Activated naive CD8-positive, alpha-beta T cell (primary cell): Measurements from ENCODE around the gene TSEN15.
"Not testable (repeated sequence)": the region's sequence is repeated elsewhere in the genome, so short reads cannot be mapped to it uniquely, and the experiment has no call there.

Experiments
- H3K27ac Mint-ChIP-seq: one replicate; pipeline ENCODE4 v1.8.0; 2021; ENCODE audit warnings: mixed read lengths
- H3K27me3 Mint-ChIP-seq: one replicate; pipeline ENCODE4 v1.8.0; 2021; ENCODE audit warnings: mixed read lengths
- H3K36me3 Mint-ChIP-seq: one replicate; pipeline ENCODE4 v1.8.0; 2021; ENCODE audit warnings: mixed read lengths
- H3K4me1 Mint-ChIP-seq: one replicate; pipeline ENCODE4 v1.8.0; 2021; ENCODE audit warnings: low read depth, mixed read lengths
- H3K4me3 Mint-ChIP-seq: one replicate; pipeline ENCODE4 v1.8.0; 2021; ENCODE audit warnings: mild to moderate bottlenecking, mixed read lengths
- H3K9me3 Mint-ChIP-seq: one replicate; pipeline ENCODE4 v1.8.0; 2021; ENCODE audit warnings: low read depth, mixed read lengths

TSEN15 gene

DNA sequence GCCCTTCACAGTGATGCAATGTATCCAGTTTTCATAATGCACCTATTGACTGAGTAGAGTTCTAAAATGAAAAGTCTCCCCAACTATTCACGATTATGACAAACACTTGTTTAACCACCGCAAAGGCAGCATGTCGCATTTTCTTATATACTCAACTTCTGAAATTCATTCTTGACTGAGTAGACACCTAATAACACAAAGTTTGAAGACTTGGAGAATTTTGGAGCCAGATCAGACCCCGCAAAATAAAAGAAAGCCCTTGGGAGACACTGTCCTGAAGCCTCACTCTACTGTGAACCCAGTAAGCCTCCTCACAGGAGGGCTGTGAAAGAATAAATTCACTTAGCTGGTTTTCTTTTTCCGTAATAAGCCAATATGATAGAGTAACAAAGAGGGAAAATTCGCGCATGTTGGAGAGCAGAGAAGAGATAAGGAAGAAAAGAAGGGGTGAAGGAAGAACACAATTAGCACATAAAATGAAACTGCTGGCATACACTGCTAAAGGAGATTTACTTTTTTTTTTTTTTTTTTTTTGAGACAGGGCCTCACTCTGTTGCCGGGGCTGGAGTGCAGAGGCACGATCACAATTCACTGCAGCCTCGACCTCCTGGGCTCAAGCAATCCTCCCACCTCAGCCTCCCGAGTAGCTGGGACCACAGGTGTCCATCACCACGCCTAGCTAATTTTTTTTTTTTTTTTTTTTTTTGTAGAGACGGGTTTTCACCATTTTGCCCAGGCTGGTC lies 13.5 kb upstream of the TSEN15 start:
- H3K27me3 Mint-ChIP-seq: peaks cover 46% of the 10 kb centered on the region
- H3K27ac Mint-ChIP-seq: no peak overlapping the region

GRCh38 chr1:184039126-184039525 lies 12.4 kb upstream of the TSEN15 start:
- peaks cover 6% of the 10 kb centered on the region for H3K36me3 Mint-ChIP-seq
- H3K27ac Mint-ChIP-seq: no peak overlapping the region
- peaks cover 13% of the 10 kb centered on the region for H3K4me1 Mint-ChIP-seq
- peak overlapping the region; percentile 52 for H3K4me3 Mint-ChIP-seq
- H3K27me3 Mint-ChIP-seq: peaks cover 54% of the 10 kb centered on the region
- no peaks in the 10 kb centered on the region for H3K9me3 Mint-ChIP-seq

More for the DNA sequence above, 13.5 kb upstream of the TSEN15 start:
- H3K36me3 Mint-ChIP-seq: peaks cover 6% of the 10 kb centered on the region
- peaks cover 13% of the 10 kb centered on the region for H3K4me1 Mint-ChIP-seq
- peak overlapping the region; percentile 65 for H3K4me3 Mint-ChIP-seq
- H3K9me3 Mint-ChIP-seq: no peaks in the 10 kb centered on the region

DNA sequence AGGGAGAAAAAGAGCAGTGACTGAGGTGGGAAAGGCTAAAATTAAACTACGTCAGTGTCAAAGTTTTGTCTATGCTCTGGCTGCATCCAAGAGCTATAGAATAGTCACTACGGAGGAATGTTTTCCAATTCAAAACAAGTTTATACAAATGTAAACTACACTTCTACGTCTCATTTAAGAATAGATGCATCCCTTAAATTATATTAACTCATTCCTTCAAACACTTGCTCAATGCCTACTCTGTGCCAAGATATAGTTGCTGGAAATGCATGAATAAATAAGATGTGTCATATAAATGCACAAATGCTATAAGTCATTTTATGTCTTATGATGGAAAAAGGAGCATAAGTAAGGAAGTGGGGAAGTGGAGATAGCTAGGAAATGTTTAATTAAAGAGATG lies 9.8 kb upstream of the TSEN15 start:
- H3K9me3 Mint-ChIP-seq: no peaks in the 10 kb centered on the region
- H3K4me1 Mint-ChIP-seq: peaks cover 6% of the 10 kb centered on the region
- H3K36me3 Mint-ChIP-seq: peaks cover 6% of the 10 kb centered on the region
- no peak overlapping the region for H3K4me3 Mint-ChIP-seq
- H3K27ac Mint-ChIP-seq: no peak overlapping the region
- H3K27me3 Mint-ChIP-seq: peaks cover 43% of the 10 kb centered on the region

DNA sequence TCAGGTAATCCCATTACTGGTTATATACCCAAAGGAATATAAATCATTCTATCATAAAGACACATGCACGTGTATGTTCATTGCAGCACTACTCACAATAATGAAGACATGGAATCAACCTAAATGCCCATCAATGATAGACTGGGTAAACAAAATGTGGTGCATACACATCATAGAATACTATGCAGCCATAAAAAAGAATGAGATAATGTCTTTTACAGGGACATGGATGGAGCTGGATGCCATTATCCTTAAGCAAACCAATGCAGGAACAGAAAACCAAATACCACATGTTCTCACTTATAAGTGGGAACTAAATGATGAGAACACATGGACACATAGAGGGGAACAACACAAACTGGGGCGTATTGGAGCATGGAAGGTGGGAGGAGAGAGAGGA lies 8.2 kb upstream of the TSEN15 start:
- H3K27ac Mint-ChIP-seq, H3K36me3 Mint-ChIP-seq, H3K4me1 Mint-ChIP-seq, H3K4me3 Mint-ChIP-seq, H3K9me3 Mint-ChIP-seq: not testable (repeated sequence)
- H3K27me3 Mint-ChIP-seq: peaks cover 37% of the 10 kb centered on the region

- Mint-ChIP-seq H3K4me1 (no peaks in the 10 kb centered on the region), H3K27me3 (peaks cover 31% of the 10 kb centered on the region), H3K4me3 (no peak overlapping the region), H3K27ac (no peak overlapping the region), H3K9me3 (no peaks in the 10 kb centered on the region), H3K36me3 (peaks cover 6% of the 10 kb centered on the region)
These were observed 6.7 kb upstream of the TSEN15 start for GRCh38 chr1:184044603-184045376.

GRCh38 chr1:184047541-184047940 lies 4.0 kb upstream of the TSEN15 start:
- H3K36me3 Mint-ChIP-seq, H3K9me3 Mint-ChIP-seq, H3K27ac Mint-ChIP-seq, H3K4me3 Mint-ChIP-seq: not testable (repeated sequence)
- Mint-ChIP-seq H3K4me1 (peaks cover 18% of the 10 kb centered on the region), H3K27me3 (peaks cover 18% of the 10 kb centered on the region)

- peaks cover 10% of the 10 kb centered on the region for H3K27me3 Mint-ChIP-seq
These were observed 2.8 kb upstream of the TSEN15 start for GRCh38 chr1:184048561-184049240.

GRCh38 chr1:184049291-184049690 lies 2.2 kb upstream of the TSEN15 start:
- H3K36me3 Mint-ChIP-seq: peaks cover 5% of the 10 kb centered on the region
- no peak overlapping the region for H3K4me3 Mint-ChIP-seq
- H3K4me1 Mint-ChIP-seq: peaks cover 34% of the 10 kb centered on the region
- no peak overlapping the region for H3K27ac Mint-ChIP-seq
- peaks cover 9% of the 10 kb centered on the region for H3K27me3 Mint-ChIP-seq
- H3K9me3 Mint-ChIP-seq: no peaks in the 10 kb centered on the region

More at GRCh38 chr1:184048561-184049240, 2.8 kb upstream of the TSEN15 start:
- no peaks in the 10 kb centered on the region for H3K9me3 Mint-ChIP-seq
- H3K4me3 Mint-ChIP-seq: no peak overlapping the region
- peaks cover 28% of the 10 kb centered on the region for H3K4me1 Mint-ChIP-seq
- no peak overlapping the region for H3K27ac Mint-ChIP-seq
- peaks cover 3% of the 10 kb centered on the region for H3K36me3 Mint-ChIP-seq

DNA sequence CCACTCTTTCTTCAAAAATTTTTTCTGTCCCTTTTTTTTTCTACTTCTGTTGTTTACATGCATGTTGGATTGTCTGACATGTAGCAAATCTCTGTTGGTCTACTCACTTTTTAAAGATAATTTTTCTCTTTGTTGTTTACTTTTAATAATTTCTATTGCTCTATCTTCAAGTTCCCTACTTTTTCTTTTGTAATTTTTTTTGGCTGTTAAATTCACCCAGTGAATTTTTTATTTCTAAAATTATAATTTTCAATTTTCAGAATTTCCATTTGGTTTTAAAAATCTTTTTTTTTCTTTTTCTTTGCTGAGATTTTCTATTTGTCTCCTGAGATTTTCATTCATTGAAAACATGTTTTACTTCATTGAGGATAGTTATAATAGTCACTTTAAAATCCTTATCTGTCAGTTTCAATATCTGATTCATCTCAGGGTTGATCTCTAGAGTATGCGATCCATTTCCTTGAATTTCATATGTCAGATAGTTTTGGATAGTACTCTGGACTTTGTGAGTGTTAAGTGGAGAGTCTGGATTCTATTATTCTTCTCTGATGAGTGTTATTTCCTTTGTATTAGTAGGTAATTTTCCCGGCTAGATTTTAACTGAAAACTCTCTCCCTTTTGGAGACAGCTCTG lies 1.6 kb upstream of the TSEN15 start:
- H3K27me3 Mint-ChIP-seq: peaks cover 9% of the 10 kb centered on the region
- H3K27ac Mint-ChIP-seq: peak overlapping the region; percentile 100
- H3K4me3 Mint-ChIP-seq: peak overlapping the region; percentile 99
- peaks cover 7% of the 10 kb centered on the region for H3K36me3 Mint-ChIP-seq
- no peaks in the 10 kb centered on the region for H3K9me3 Mint-ChIP-seq
- peaks cover 40% of the 10 kb centered on the region for H3K4me1 Mint-ChIP-seq

GRCh38 chr1:184050636-184051035 lies 894 bp upstream of the TSEN15 start:
- Mint-ChIP-seq H3K36me3 (peaks cover 11% of the 10 kb centered on the region), H3K4me1 (peaks cover 43% of the 10 kb centered on the region), H3K27me3 (peaks cover 8% of the 10 kb centered on the region), H3K27ac (peak overlapping the region; percentile 100), H3K4me3 (peak overlapping the region; percentile 99), H3K9me3 (no peaks in the 10 kb centered on the region)

- peaks cover 43% of the 10 kb centered on the region for H3K4me1 Mint-ChIP-seq
- H3K4me3 Mint-ChIP-seq: peak overlapping the region; percentile 99
- peaks cover 7% of the 10 kb centered on the region for H3K27me3 Mint-ChIP-seq
- H3K9me3 Mint-ChIP-seq: no peaks in the 10 kb centered on the region
- peaks cover 11% of the 10 kb centered on the region for H3K36me3 Mint-ChIP-seq
- H3K27ac Mint-ChIP-seq: peak overlapping the region; percentile 100
These were observed 419 bp upstream of the TSEN15 start for GRCh38 chr1:184051138-184051484.

GRCh38 chr1:184052194-184052559 lies 647 bp downstream of the TSEN15 start:
- H3K27ac Mint-ChIP-seq: peak overlapping the region; percentile 98
- H3K36me3 Mint-ChIP-seq: peaks cover 17% of the 10 kb centered on the region
- H3K27me3 Mint-ChIP-seq: peaks cover 7% of the 10 kb centered on the region
- peaks cover 50% of the 10 kb centered on the region for H3K4me1 Mint-ChIP-seq
- H3K9me3 Mint-ChIP-seq: no peaks in the 10 kb centered on the region
- peak overlapping the region; percentile 99 for H3K4me3 Mint-ChIP-seq

DNA sequence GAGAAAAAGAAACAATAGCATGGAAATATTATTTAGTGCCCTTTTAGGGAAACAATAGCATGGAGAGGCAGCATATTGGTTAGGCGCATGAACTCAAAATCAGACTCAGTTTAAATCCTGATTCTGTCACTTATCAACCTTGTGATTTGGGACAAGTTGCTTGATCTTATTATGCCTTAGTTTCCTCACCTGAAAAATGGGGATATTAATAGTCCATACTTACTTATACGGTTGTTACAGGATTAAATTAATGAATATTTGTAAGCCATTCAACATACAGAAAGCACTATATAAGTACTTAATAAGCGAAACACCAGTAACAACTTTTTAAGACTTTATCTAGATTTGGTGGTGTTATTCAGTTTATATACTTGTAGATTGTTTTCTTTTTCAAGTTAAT lies 1.2 kb downstream of the TSEN15 start:
- Mint-ChIP-seq H3K27ac (peak overlapping the region; percentile 98), H3K27me3 (peaks cover 7% of the 10 kb centered on the region), H3K36me3 (peaks cover 18% of the 10 kb centered on the region), H3K4me1 (peaks cover 54% of the 10 kb centered on the region), H3K4me3 (peak overlapping the region; percentile 99), H3K9me3 (no peaks in the 10 kb centered on the region)

- H3K36me3 Mint-ChIP-seq: peaks cover 18% of the 10 kb centered on the region
- H3K9me3 Mint-ChIP-seq: no peaks in the 10 kb centered on the region
- peaks cover 58% of the 10 kb centered on the region for H3K4me1 Mint-ChIP-seq
- no peak overlapping the region for H3K27ac Mint-ChIP-seq
- H3K4me3 Mint-ChIP-seq: peak overlapping the region; percentile 64
- H3K27me3 Mint-ChIP-seq: peaks cover 4% of the 10 kb centered on the region
These were observed 2.4 kb downstream of the TSEN15 start for GRCh38 chr1:184053881-184054280.
